ENCODE measurements around the gene GPR12. TPM values are rescaled to one million over a fixed set of nuclear protein-coding genes. Genes with fewer than 3 reads are reported as not detected.

GPR12 gene
- total and polyA plus RNA-seq, 7 donors: under 0.01 to 0.16 (median 0.08) TPM; not detected in 3

GRCh38 chr13:26705536-26705935 lies 55.0 kb downstream of the GPR12 start:
- Histone ChIP-seq H3K27ac (no peak overlapping the region), H3K36me3 (no peaks in the 10 kb centered on the region), H3K4me1 (no peaks in the 10 kb centered on the region), H3K4me3 (no peak overlapping the region), H3K27me3 (no peaks in the 10 kb centered on the region), H3K9me3 (no peaks in the 10 kb centered on the region)
- intact Hi-C loops (cut with DNase I): no loop called here
- TF ChIP-seq CTCF (IDR thresholded peaks at IDR 0.05) (no peak), POLR2A (IDR thresholded peaks at IDR 0.05) (no peak), POLR2AphosphoS5 (IDR thresholded peaks at IDR 0.05) (no peak), EP300 (IDR thresholded peaks at IDR 0.05) (no peak)
- no peak for DNase-seq
- WGBS, 2 donors: 79 to 88% methylated on average over 4 of the region's 4 CpGs

Other genes with a start within 250 kb of the GPR12 start
- 10 to 100 TPM; 12.4 to 17.1 (median 14.6) TPM for gene WASF3, start 203.1 kb downstream of the GPR12 start, total RNA-seq
- 1 to 10 TPM in 2 of 3 donors, under 1 TPM in 1; 0.92 to 4.8 (median 2.6) TPM for gene WASF3, start 203.1 kb downstream of the GPR12 start, polyA plus RNA-seq

Measured in sigmoid colon (tissue), 7 donors.